Subcutaneous adipose tissue (tissue), 4 donors: ENCODE results near the gene SCARF2. TPM values are rescaled to one million over a fixed set of nuclear protein-coding genes. Genes with fewer than 3 reads are reported as not detected.

Source experiments
- CTCF ChIP-seq: fragments of 450-650 bp; IDR thresholded peaks from one replicate; pipeline ENCODE4 v1.5.1; 2016; ENCODE audit warnings: low read depth, mild to moderate bottlenecking, control low read depth, antibody characterized with exemption, moderate library complexity
- total RNA-seq, 4 donors: library from RNA; depleted of rRNA; stranded (reverse); fragments of >200 nt; gene quantifications; one replicate each; pipeline ENCODE4 v1.1.0, GENCODE V29; 2016

Gene SCARF2
- total RNA-seq, 4 donors from 2014 or later: 2.8 to 15.4 (median 8.1) TPM

- no peak for TF ChIP-seq CTCF
Observed at GRCh38 chr22:20434773-20435172, 2.9 kb downstream of the SCARF2 start.

- no peak for TF ChIP-seq CTCF
Observed at GRCh38 chr22:20434264-20434751, 3.3 kb downstream of the SCARF2 start.

GRCh38 chr22:20433686-20434241, 3.9 kb downstream of the SCARF2 start:
- TF ChIP-seq CTCF: no peak

- TF ChIP-seq CTCF: no peak
Observed at GRCh38 chr22:20433191-20433590, 4.4 kb downstream of the SCARF2 start.

- TF ChIP-seq CTCF: no peak
Observed at GRCh38 chr22:20432244-20432686, 5.4 kb downstream of the SCARF2 start.

GRCh38 chr22:20431511-20432192, 6.0 kb downstream of the SCARF2 start:
- TF ChIP-seq CTCF: no peak

GRCh38 chr22:20430720-20431510, 6.7 kb downstream of the SCARF2 start:
- no peak for TF ChIP-seq CTCF
